ENCODE measurements around the gene ULK4.

ULK4 gene

GRCh38 chr3:41265011-41265545 lies 696.8 kb downstream of the ULK4 start:
- DNase-seq (ENCODE audit: low read depth in 2 of 2) = no peak

- no peak for DNase-seq (ENCODE audit: low read depth in 2 of 2)
These were observed 701.8 kb downstream of the ULK4 start for GRCh38 chr3:41260063-41260450.

- no peak for DNase-seq (ENCODE audit: low read depth in 2 of 2)
These were observed 702.3 kb downstream of the ULK4 start for GRCh38 chr3:41259449-41260062.

GRCh38 chr3:41258239-41258800 lies 703.6 kb downstream of the ULK4 start:
- DNase-seq (ENCODE audit: low read depth in 2 of 2) = no peak

DNA sequence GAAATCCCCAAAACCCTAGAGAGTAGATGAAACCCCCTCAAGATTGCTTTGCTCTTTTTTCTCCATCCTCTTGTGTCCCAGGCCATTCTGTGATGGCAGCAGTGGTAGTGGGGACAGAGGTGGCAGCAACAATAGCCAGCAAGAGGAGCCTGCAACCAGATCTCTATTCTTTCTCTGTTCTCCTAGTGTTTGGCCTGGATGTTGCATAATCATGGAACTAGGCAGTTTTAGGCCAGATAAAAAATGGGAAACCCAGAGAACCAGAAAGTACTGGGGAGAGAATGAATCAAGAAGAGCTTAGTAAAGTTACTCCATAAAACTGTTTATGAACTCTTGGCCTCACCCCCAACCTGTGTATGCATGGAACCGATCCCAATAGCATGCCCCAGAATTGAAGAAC lies 710.3 kb downstream of the ULK4 start:
- no peak for DNase-seq (ENCODE audit: low read depth in 2 of 2)

DNA sequence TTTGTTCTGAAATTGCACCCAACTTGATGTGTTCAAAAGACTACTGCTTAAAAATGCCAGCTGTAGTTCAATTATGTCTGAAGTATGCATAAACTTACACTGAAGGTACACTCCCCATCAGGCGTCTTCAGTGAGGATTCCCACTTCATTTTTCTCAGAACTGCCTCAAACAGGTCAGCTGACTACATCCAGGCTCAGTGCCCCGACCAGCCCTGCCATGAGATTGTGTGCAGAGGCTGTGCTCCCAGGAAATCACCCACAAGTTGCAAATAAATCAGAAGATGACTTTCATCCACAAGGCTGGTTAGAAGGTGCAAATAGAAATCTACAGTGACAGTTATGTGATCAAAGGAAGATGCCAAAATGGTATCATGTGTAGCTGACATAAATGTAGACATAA lies 711.1 kb downstream of the ULK4 start:
- DNase-seq (ENCODE audit: low read depth in 2 of 2) = no peak

GRCh38 chr3:41249318-41249717 lies 712.6 kb downstream of the ULK4 start:
- DNase-seq (ENCODE audit: low read depth in 2 of 2) = no peak

GRCh38 chr3:41248525-41248924 lies 713.4 kb downstream of the ULK4 start:
- no peak for DNase-seq (ENCODE audit: low read depth in 2 of 2)

DNA sequence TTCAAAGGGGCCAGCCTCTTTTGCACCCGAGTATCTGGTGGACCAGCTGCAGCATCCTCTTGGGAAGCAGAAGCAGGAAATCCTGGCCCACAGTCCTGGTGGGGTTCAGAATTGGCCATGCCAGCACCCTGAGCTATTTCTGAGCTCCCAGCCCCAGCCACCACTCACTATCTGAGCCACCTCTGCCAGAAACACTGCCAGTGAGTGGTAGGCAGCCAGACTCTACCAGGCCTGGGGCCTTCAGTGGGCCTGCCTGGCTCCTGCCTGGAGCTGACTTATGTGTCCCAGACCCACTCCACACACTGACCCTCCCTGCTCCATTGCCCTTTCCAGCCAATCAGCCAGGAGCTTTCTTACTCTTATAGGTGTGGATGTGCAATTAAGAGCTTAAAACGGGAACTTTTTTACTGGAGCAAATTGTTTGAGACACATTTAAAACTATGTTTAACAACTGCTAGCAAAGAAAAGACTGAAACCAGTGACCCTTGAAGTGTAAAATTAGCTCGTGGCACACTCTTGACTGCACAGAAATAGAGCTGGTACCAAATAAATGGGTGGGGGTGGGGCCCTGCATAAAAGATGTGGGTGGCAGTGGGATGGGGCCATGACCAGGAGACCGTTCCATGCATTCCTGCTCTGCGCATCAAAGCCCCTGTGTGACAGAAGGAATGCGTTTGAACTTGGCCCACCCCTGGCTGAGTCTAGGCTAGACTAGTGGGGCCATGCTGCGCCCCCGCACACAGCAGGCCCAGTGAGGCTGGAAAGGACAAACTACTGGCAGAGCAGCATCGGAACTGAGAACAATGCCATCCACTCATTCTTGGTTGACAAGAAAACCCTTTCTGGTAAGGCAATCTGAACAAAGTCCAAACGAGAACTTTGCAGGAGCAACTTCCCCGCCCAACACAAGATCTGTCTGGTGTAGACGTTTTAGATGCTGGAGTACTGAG lies 714.6 kb downstream of the ULK4 start:
- no peak for DNase-seq (ENCODE audit: low read depth in 2 of 2)

DNA sequence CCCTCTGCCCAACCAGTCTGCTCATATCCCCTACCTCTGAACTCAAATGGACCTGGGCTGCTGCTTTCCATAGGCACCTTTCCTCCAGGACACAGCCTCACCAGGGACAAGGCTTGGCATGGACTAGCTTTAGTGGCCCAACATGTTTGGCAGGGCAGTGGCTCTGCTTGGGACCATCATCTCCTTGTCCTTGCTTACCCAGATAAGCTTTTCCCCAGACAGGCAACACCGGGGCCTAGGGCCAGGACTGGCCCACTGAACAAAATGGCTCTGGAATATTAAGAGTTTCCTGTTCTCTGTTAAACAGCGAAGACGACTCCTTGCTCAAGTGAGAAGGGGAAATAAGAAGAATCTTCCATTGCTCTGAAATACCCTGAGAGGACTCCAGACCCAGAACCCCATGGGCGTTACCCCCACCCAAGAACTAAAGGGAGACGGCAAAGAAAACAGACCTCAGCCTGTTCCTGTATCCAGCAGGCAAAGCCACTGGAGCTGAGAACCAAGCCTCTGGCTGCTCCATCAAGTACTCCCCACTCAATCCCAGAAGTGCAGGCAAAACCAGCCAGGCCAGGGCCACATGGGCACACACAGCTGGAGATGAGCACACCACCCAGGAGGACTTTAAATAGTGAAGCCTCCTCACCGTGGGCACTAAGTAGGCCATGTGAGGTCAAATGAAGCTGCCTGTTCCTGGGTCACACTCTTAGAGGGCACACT lies 717.1 kb downstream of the ULK4 start:
- DNase-seq (ENCODE audit: low read depth in 2 of 2) = no peak

DNA sequence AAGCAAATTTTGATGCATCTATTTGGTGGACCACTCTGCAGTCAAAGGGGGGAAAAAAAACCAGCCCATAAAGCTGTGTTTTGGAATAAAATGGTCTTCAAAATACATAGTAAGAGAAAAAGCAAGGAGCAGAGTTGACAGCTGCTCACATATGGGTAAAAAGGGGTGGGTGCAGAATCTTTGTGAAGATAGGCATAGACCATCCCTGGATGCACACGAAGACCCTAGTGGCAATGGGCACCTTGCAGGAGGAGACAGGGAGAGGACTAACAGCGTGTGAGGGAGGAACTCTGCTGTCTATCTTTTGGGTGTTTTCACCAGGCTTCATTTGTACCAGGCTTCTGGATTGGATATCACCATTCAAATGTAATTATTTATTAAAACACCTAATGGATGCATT lies 718.7 kb downstream of the ULK4 start:
- no peak for DNase-seq (ENCODE audit: low read depth in 2 of 2)

GRCh38 chr3:41241800-41242571 lies 719.9 kb downstream of the ULK4 start:
- no peak for DNase-seq (ENCODE audit: low read depth in 2 of 2)

DNA sequence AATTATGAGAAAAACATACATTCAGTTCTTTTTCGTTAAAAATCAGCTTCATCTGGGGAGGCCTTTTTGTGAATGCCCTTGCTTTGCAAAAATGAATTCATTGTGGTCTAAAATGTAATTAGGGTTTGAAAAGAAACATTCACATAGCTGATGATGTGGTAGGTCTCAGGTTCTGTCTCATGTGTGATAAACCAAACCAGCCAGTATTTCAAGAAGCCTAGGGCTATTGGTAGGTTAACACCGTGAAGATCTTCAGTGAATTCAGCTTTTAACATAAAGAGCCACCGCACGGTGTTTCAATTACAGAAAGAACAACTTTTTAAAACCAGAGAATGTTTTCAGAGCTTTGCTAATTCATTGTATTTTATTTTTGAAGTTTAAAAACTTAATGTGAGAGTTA lies 720.7 kb downstream of the ULK4 start:
- DNase-seq (ENCODE audit: low read depth in 2 of 2) = no peak

GRCh38 chr3:41239587-41239986 lies 722.3 kb downstream of the ULK4 start:
- DNase-seq (ENCODE audit: low read depth in 2 of 2) = no peak

GRCh38 chr3:41237907-41238306 lies 724.0 kb downstream of the ULK4 start:
- no peak for DNase-seq (ENCODE audit: low read depth in 2 of 2)

DNA sequence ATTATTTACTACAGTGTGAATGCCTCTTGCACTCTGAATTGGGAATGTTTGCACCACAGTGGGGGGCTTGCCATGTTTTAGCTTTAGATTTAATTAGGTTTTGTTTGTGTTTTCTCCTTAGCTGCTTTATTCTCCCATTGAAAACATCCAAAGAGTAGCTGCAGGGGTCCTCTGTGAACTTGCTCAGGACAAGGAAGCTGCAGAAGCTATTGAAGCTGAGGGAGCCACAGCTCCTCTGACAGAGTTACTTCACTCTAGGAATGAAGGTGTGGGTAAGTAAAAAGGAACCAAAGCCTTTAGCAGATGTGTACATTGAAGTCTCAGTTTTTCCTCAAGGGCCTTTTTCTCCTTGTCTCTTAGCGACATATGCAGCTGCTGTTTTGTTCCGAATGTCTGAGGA lies 725.7 kb downstream of the ULK4 start:
- DNase-seq (ENCODE audit: low read depth in 2 of 2) = no peak

GRCh38 chr3:41234823-41235721 lies 726.8 kb downstream of the ULK4 start:
- no peak for DNase-seq (ENCODE audit: low read depth in 2 of 2)

GRCh38 chr3:41224120-41224806 lies 737.6 kb downstream of the ULK4 start:
- no peak for DNase-seq (ENCODE audit: low read depth in 2 of 2)

DNA sequence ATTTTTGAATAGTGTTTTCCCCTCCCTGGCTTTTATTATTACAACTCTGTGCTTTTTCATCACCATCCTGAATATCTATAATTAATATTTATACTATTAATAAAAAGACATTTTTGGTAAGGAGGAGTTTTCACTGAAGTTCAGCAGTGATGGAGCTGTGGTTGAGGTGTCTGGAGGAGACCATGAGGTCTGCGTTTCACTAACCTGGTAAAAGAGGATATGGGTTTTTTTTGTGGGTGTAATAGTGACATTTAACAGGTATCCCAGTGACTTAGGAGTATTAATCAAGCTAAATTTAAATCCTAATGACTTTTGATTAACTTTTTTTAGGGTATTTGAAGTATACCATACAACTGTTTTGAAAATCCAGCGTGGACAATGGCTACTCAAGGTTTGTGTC lies 738.2 kb downstream of the ULK4 start:
- DNase-seq (ENCODE audit: low read depth in 2 of 2) = no peak

DNA sequence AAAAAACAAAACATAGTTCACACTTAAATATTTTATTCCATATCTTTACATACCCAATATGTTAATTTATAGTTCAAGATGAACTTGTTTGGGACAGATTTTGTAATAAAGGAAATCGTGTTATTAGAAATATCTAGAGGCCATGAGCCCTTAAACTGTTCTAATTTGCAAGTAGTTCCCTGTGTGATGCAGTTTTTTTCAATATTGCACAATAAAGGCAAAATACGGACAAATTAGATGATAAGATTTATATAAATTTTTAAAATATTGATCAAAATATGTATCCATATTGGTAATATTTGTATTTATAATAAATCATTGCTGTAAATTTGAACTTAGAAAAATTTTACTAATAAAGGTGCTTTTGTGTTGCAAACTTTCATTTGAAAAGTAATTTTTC lies 738.8 kb downstream of the ULK4 start:
- no peak for DNase-seq (ENCODE audit: low read depth in 2 of 2)
